ENCODE data around the gene PPP4R4. TPM values are rescaled to one million over a fixed set of nuclear protein-coding genes. Genes with fewer than 3 reads are reported as not detected.

The PPP4R4 gene
- total RNA-seq, 1 experiment from 2014 or later = 3.9 TPM

DNA sequence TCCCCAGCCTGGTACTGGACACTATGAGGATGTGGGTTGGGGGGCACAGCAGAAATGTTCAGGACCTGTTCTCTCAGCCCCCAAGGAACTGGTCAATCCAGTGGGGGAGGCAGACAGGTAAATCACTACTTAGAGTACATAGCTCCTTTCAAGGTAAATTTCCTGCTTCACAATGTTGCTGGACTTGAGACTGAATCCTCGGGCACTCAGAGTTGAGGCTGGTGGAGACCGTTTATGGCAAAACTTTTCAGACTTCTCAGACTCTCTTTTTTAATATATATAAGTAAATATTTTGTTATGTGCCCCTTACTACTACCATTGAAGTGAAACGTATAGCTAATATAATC is 119.4 kb downstream of the PPP4R4 start:
- no peak overlapping the region for H3K27ac Mint-ChIP-seq

More for the DNA sequence above, 119.4 kb downstream of the PPP4R4 start:
- Histone ChIP-seq H3K4ac (ENCODE audit: low read depth, low read length) (no peak overlapping the region), H3K23me2 (ENCODE audit: insufficient read length, low read depth, low read length, poor library complexity, severe bottlenecking) (no peaks in the 10 kb centered on the region), H3K27me3 (ENCODE audit: insufficient read depth, low read length) (no peaks in the 10 kb centered on the region), H2BK12ac (ENCODE audit: insufficient read length, low read depth, low read length) (no peak overlapping the region), H3K79me2 (ENCODE audit: insufficient read depth, low read length) (no peaks in the 10 kb centered on the region), H2BK20ac (ENCODE audit: low read depth, low read length, poor library complexity, severe bottlenecking) (no peak overlapping the region), H3K4me1 (ENCODE audit: insufficient read depth, low read length) (no peaks in the 10 kb centered on the region; the same call in 1 of the 2 replicates), H3K4me2 (ENCODE audit: insufficient read depth, insufficient read length, low read length) (no peak overlapping the region), H2BK5ac (ENCODE audit: insufficient read length, low read length) (no peak overlapping the region), H4K91ac (ENCODE audit: insufficient read length, low read depth, low read length) (no peak overlapping the region), H2AK5ac (ENCODE audit: insufficient read length, low read length) (no peak overlapping the region), H3K9me3 (ENCODE audit: control insufficient read depth, low read depth, low read length) (no peaks in the 10 kb centered on the region), H3T11ph (ENCODE audit: low read length) (no peak overlapping the region), H4K20me1 (ENCODE audit: control insufficient read depth, insufficient read depth, insufficient read length) (no peaks in the 10 kb centered on the region), H2BK120ac (ENCODE audit: low read depth, low read length, poor library complexity, severe bottlenecking) (no peak overlapping the region), H3K56ac (ENCODE audit: insufficient read length, low read depth, low read length) (no peak overlapping the region), H3K14ac (ENCODE audit: insufficient read depth, low read length) (no peak overlapping the region), H3K23ac (ENCODE audit: insufficient read length, low read depth, low read length) (no peak overlapping the region), H2AFZ (ENCODE audit: low read length) (no peak overlapping the region), H3K18ac (ENCODE audit: insufficient read length, low read depth, low read length) (no peak overlapping the region), H4K8ac (replicated peaks; ENCODE audit: insufficient read length, low read depth, low read length) (no peak overlapping the region), H3K9ac (ENCODE audit: extremely low read depth, insufficient read length, low read length) (no peak overlapping the region), H3K27ac (ENCODE audit: insufficient read length, low read depth, low read length) (no peak overlapping the region), H2BK15ac (ENCODE audit: low read depth, low read length) (no peak overlapping the region), H3K79me1 (ENCODE audit: insufficient read depth, low read depth, low read length, poor library complexity, severe bottlenecking) (no peaks in the 10 kb centered on the region), H4K5ac (ENCODE audit: insufficient read length, low read depth, low read length) (no peak overlapping the region)
- H3K4me3 Mint-ChIP-seq = no peak overlapping the region
- H3K27me3 Mint-ChIP-seq (ENCODE audit: low read depth) = no peaks in the 10 kb centered on the region
- H3K4me1 Mint-ChIP-seq = peaks cover 7 to 10% of the 10 kb centered on the region in 2 experiments
- H3K36me3 Mint-ChIP-seq (ENCODE audit: insufficient read depth in 1 of 3, low read depth in 3 of 3) = no peaks in the 10 kb centered on the region
- TF ChIP-seq, protein P1, sequence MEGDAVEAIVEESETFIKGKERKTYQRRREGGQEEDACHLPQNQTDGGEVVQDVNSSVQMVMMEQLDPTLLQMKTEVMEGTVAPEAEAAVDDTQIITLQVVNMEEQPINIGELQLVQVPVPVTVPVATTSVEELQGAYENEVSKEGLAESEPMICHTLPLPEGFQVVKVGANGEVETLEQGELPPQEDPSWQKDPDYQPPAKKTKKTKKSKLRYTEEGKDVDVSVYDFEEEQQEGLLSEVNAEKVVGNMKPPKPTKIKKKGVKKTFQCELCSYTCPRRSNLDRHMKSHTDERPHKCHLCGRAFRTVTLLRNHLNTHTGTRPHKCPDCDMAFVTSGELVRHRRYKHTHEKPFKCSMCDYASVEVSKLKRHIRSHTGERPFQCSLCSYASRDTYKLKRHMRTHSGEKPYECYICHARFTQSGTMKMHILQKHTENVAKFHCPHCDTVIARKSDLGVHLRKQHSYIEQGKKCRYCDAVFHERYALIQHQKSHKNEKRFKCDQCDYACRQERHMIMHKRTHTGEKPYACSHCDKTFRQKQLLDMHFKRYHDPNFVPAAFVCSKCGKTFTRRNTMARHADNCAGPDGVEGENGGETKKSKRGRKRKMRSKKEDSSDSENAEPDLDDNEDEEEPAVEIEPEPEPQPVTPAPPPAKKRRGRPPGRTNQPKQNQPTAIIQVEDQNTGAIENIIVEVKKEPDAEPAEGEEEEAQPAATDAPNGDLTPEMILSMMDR (conservative IDR thresholded peaks at IDR 0.05) = no peak
- DNase-seq = no peak
- no peaks in the 10 kb centered on the region for H3K9me3 Mint-ChIP-seq
- no CpG with 5 or more reads among the region's 3 CpGs for WGBS (ENCODE audit: extremely low coverage, insufficient read length, low lambda C conversion rate)
